ENCODE results near the gene HHIPL1.

The HHIPL1 gene

DNA sequence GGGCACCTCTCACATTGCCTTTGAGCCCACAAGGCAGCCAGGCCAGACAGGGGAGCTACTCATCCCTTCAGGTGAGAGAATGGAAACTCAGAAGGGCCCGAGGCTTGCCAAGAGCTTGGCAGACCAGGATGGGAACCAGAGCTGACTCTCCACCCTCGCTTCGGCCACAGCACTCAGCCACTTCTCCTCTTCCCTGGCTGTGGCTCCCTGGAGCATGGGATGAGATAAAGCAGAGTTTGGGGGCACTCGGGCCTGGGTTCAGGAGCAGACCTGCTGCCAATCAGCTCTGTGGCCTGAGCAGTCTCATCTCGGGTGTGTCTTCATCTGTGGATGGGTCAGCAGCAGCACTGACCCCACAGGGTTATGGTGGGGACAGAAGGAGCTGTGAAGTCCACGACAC lies 20.9 kb upstream of the HHIPL1 start:
- H3K4me3 ChIP-seq (ENCODE audit: low read depth in 1 of 2, low read length in 2 of 2) = no peak overlapping the region
- H3K79me2 ChIP-seq (ENCODE audit: insufficient read depth, low read length) = no peaks in the 10 kb centered on the region
- H3K4me2 ChIP-seq (ENCODE audit: insufficient read depth, low read length) = no peak overlapping the region
- peaks cover 14% of the 10 kb centered on the region; the same call in 1 of the 2 replicates for H4K20me1 ChIP-seq (ENCODE audit: insufficient read depth, low read length)
- no peak overlapping the region for H3K27ac ChIP-seq (ENCODE audit: low read length)
- ATAC-seq (ENCODE audit: insufficient read depth, low read depth) (no peak), DNase-seq (no peak)
- TF ChIP-seq, protein P1, sequence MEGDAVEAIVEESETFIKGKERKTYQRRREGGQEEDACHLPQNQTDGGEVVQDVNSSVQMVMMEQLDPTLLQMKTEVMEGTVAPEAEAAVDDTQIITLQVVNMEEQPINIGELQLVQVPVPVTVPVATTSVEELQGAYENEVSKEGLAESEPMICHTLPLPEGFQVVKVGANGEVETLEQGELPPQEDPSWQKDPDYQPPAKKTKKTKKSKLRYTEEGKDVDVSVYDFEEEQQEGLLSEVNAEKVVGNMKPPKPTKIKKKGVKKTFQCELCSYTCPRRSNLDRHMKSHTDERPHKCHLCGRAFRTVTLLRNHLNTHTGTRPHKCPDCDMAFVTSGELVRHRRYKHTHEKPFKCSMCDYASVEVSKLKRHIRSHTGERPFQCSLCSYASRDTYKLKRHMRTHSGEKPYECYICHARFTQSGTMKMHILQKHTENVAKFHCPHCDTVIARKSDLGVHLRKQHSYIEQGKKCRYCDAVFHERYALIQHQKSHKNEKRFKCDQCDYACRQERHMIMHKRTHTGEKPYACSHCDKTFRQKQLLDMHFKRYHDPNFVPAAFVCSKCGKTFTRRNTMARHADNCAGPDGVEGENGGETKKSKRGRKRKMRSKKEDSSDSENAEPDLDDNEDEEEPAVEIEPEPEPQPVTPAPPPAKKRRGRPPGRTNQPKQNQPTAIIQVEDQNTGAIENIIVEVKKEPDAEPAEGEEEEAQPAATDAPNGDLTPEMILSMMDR (IDR thresholded peaks at IDR 0.05; ENCODE audit: borderline replicate concordance, extremely low read depth, low read length, poor library complexity, severe bottlenecking) = no peak
- no peak for TF ChIP-seq EZH2 (IDR thresholded peaks at IDR 0.05; ENCODE audit: borderline replicate concordance, low read depth, low read length, severe bottlenecking)
- H2AFZ ChIP-seq (ENCODE audit: low read depth, low read length) = no peak overlapping the region
- no peaks in the 10 kb centered on the region for H3K36me3 ChIP-seq (ENCODE audit: insufficient read depth, low read length)
- H3K9me3 ChIP-seq (ENCODE audit: insufficient read depth, low read length, severe bottlenecking) = no peaks in the 10 kb centered on the region
- H3K4me1 ChIP-seq (ENCODE audit: insufficient read depth, low read length) = peaks cover 5% of the 10 kb centered on the region
- H3K9ac ChIP-seq (ENCODE audit: low read depth, low read length) = no peak overlapping the region
- peaks cover 10% of the 10 kb centered on the region for H3K27me3 ChIP-seq (ENCODE audit: insufficient read depth, low read length, poor library complexity)

DNA sequence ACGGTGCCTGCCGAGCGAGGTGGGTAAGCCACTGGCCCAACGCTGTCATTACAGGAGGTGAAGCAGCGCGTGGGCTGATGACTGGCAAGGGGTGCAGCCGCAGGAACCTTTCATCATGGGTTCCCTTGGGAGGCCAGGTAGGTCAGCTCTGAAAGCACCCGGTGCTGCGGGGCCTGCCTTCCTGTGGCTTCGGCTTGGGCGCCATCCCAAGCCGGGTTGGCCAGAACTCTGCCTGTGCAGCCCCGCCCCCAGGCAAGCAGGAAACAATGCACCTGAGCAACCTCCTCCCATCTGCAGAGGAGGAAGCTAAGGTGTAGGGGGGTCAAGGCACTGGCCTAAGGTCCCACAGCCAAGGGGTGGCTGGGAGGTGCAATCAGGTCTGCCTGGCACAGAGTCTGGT lies 20.0 kb upstream of the HHIPL1 start:
- no peak overlapping the region for H2AFZ ChIP-seq (ENCODE audit: low read depth, low read length)
- H3K4me2 ChIP-seq (ENCODE audit: insufficient read depth, low read length) = no peak overlapping the region
- no peak overlapping the region for H3K4me3 ChIP-seq (ENCODE audit: low read depth in 1 of 2, low read length in 2 of 2)
- TF ChIP-seq EZH2 (IDR thresholded peaks at IDR 0.05; ENCODE audit: borderline replicate concordance, low read depth, low read length, severe bottlenecking) = no peak
- TF ChIP-seq, protein P1 (IDR thresholded peaks at IDR 0.05; ENCODE audit: borderline replicate concordance, extremely low read depth, low read length, poor library complexity, severe bottlenecking) = no peak
- H3K36me3 ChIP-seq (ENCODE audit: insufficient read depth, low read length) = no peaks in the 10 kb centered on the region
- ATAC-seq (ENCODE audit: insufficient read depth, low read depth) = no peak
- H3K9me3 ChIP-seq (ENCODE audit: insufficient read depth, low read length, severe bottlenecking) = no peaks in the 10 kb centered on the region
- no peaks in the 10 kb centered on the region for H3K79me2 ChIP-seq (ENCODE audit: insufficient read depth, low read length)
- no peak overlapping the region for H3K9ac ChIP-seq (ENCODE audit: low read depth, low read length)
- no peak overlapping the region for H3K27ac ChIP-seq (ENCODE audit: low read length)
- no peak for DNase-seq
- peaks cover 10% of the 10 kb centered on the region for H3K27me3 ChIP-seq (ENCODE audit: insufficient read depth, low read length, poor library complexity)
- H4K20me1 ChIP-seq (ENCODE audit: insufficient read depth, low read length) = peaks cover 14% of the 10 kb centered on the region; the same call in 1 of the 2 replicates
- peaks cover 6% of the 10 kb centered on the region for H3K4me1 ChIP-seq (ENCODE audit: insufficient read depth, low read length)

DNA sequence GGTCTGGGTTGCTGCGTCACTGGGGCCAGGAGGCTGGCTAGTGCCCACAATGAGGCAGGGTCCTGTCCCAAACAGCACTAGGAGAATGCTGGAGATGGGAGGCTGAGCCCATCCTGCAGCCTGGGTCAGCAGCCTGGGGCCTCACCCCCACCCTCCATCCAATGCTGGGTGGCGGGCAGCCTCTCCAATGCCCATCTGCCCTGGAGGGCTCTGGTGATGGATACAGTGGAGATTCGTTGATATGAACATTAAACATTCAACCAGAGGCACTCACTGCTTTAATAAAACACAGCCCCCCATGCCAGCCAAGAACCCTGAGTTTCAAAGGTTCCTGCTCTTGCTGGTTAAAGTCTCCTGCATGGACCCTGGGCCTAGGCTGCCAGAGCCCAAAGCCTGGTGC lies 19.5 kb upstream of the HHIPL1 start:
- no peaks in the 10 kb centered on the region for H3K79me2 ChIP-seq (ENCODE audit: insufficient read depth, low read length)
- no peak for ATAC-seq (ENCODE audit: insufficient read depth, low read depth)
- H3K4me2 ChIP-seq (ENCODE audit: insufficient read depth, low read length) = no peak overlapping the region
- no peak for DNase-seq
- no peaks in the 10 kb centered on the region for H3K36me3 ChIP-seq (ENCODE audit: insufficient read depth, low read length)
- no peaks in the 10 kb centered on the region for H3K9me3 ChIP-seq (ENCODE audit: insufficient read depth, low read length, severe bottlenecking)
- peaks cover 14% of the 10 kb centered on the region; the same call in 1 of the 2 replicates for H4K20me1 ChIP-seq (ENCODE audit: insufficient read depth, low read length)
- peaks cover 6% of the 10 kb centered on the region for H3K4me1 ChIP-seq (ENCODE audit: insufficient read depth, low read length)
- H3K27me3 ChIP-seq (ENCODE audit: insufficient read depth, low read length, poor library complexity) = peaks cover 10% of the 10 kb centered on the region
- no peak overlapping the region for H3K4me3 ChIP-seq (ENCODE audit: low read depth in 1 of 2, low read length in 2 of 2)
- TF ChIP-seq, protein P1 (IDR thresholded peaks at IDR 0.05; ENCODE audit: borderline replicate concordance, extremely low read depth, low read length, poor library complexity, severe bottlenecking) = no peak
- no peak for TF ChIP-seq EZH2 (IDR thresholded peaks at IDR 0.05; ENCODE audit: borderline replicate concordance, low read depth, low read length, severe bottlenecking)
- no peak overlapping the region for H3K9ac ChIP-seq (ENCODE audit: low read depth, low read length)
- no peak overlapping the region for H2AFZ ChIP-seq (ENCODE audit: low read depth, low read length)
- H3K27ac ChIP-seq (ENCODE audit: low read length) = no peak overlapping the region
